ENCODE data around the gene TTC39C.

DNA sequence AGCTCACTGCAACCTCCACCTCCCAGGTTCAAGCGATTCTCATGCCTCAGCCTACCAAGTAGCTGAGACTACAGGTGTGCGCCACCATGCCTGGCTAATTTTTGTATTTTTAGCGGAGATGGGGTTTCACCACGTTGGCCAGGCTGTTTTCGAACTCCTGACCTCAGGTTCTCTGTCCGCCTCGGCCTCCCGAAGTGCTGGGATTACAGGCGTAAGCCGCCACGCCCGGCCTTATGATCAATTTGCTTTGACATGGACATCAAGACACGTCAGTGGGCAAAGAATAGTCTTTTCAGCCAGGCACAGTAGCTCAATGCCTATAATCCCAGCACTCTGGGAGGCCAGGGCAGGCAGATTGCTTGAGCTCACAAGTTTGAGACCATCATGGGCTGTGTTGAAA, 76.3 kb downstream of the TTC39C start:
- TF ChIP-seq POLR2A (IDR thresholded peaks at IDR 0.05): no peak
- TF ChIP-seq, protein P1, sequence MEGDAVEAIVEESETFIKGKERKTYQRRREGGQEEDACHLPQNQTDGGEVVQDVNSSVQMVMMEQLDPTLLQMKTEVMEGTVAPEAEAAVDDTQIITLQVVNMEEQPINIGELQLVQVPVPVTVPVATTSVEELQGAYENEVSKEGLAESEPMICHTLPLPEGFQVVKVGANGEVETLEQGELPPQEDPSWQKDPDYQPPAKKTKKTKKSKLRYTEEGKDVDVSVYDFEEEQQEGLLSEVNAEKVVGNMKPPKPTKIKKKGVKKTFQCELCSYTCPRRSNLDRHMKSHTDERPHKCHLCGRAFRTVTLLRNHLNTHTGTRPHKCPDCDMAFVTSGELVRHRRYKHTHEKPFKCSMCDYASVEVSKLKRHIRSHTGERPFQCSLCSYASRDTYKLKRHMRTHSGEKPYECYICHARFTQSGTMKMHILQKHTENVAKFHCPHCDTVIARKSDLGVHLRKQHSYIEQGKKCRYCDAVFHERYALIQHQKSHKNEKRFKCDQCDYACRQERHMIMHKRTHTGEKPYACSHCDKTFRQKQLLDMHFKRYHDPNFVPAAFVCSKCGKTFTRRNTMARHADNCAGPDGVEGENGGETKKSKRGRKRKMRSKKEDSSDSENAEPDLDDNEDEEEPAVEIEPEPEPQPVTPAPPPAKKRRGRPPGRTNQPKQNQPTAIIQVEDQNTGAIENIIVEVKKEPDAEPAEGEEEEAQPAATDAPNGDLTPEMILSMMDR (IDR thresholded peaks at IDR 0.05): no peak
- TF ChIP-seq POLR2AphosphoS5 (IDR thresholded peaks at IDR 0.05): no peak
